VCaP (cell line): ENCODE results near the gene SMURF2.
A peak's percentile ranks its signal among the peaks of the same experiment; 100 is the strongest.

ENCODE experiments used
- H3K27ac ChIP-seq: fragments of 450-650 bp; 2 replicates; pipeline ENCODE4 v1.5.1; 2017
- CTCF ChIP-seq: fragments of 450-650 bp; conservative IDR thresholded peaks from 2 replicates; pipeline ENCODE4 v1.5.1; 2017; ENCODE audit warnings: mild to moderate bottlenecking, moderate library complexity

Gene SMURF2

GRCh38 chr17:64554028-64554637 is 108.0 kb downstream of the SMURF2 start:
- no peak overlapping the region for H3K27ac ChIP-seq
- no peak for TF ChIP-seq CTCF

- TF ChIP-seq CTCF = no peak
- H3K27ac ChIP-seq = no peak overlapping the region
These were observed 110.6 kb downstream of the SMURF2 start for GRCh38 chr17:64551461-64551860.

GRCh38 chr17:64547319-64547718 is 114.8 kb downstream of the SMURF2 start:
- no peak for TF ChIP-seq CTCF
- no peak overlapping the region for H3K27ac ChIP-seq

GRCh38 chr17:64546716-64547115 is 115.4 kb downstream of the SMURF2 start:
- H3K27ac ChIP-seq = no peak overlapping the region
- TF ChIP-seq CTCF = no peak

- TF ChIP-seq CTCF = no peak
- no peak overlapping the region for H3K27ac ChIP-seq
These were observed 117.4 kb downstream of the SMURF2 start for GRCh38 chr17:64544742-64545141.

GRCh38 chr17:64540118-64540776 is 121.9 kb downstream of the SMURF2 start:
- H3K27ac ChIP-seq = peak overlapping the region; percentile 85
- TF ChIP-seq CTCF = no peak

GRCh38 chr17:64538508-64539130 is 123.5 kb downstream of the SMURF2 start:
- TF ChIP-seq CTCF = no peak
- peak overlapping the region; percentile 85 for H3K27ac ChIP-seq
